ENCODE measurements around the gene INSM2. TPM values are rescaled to one million over a fixed set of nuclear protein-coding genes. Genes with fewer than 3 reads are reported as not detected.

The INSM2 gene
- total and polyA plus RNA-seq, 2 of the 13 experiments (the other 11 are each of a cell fraction or from before 2014, with no cell fraction given): not detected

GRCh38 chr14:35533357-35534207 is at the start of gene INSM2 (continued):
- peak; percentile 49; the same call in 1 of the 2 replicates for TF ChIP-seq KMT2B (CRISPR knock-in tag; IDR thresholded peaks at IDR 0.05)
- TF ChIP-seq ELK4 (CRISPR knock-in tag; IDR thresholded peaks at IDR 0.05; ENCODE audit: borderline replicate concordance): no peak; the same call in 1 of the 2 replicates
- TF ChIP-seq MBNL3 (CRISPR knock-in tag; conservative IDR thresholded peaks at IDR 0.05): no peak
- no peak; the same call in 1 of the 2 replicates for TF ChIP-seq PHF20 (CRISPR knock-in tag; IDR thresholded peaks at IDR 0.05)
- TF ChIP-seq ZNF337 (CRISPR knock-in tag; IDR thresholded peaks at IDR 0.05; ENCODE audit: borderline replicate concordance, low read depth): no peak
- TF ChIP-seq TAF15 (IDR thresholded peaks at IDR 0.05; ENCODE audit: low read depth, low read length, poor library complexity, severe bottlenecking): peak; percentile 36
- no peak for TF ChIP-seq GRHL1 (CRISPR knock-in tag; conservative IDR thresholded peaks at IDR 0.05)
- TF ChIP-seq, protein P1, sequence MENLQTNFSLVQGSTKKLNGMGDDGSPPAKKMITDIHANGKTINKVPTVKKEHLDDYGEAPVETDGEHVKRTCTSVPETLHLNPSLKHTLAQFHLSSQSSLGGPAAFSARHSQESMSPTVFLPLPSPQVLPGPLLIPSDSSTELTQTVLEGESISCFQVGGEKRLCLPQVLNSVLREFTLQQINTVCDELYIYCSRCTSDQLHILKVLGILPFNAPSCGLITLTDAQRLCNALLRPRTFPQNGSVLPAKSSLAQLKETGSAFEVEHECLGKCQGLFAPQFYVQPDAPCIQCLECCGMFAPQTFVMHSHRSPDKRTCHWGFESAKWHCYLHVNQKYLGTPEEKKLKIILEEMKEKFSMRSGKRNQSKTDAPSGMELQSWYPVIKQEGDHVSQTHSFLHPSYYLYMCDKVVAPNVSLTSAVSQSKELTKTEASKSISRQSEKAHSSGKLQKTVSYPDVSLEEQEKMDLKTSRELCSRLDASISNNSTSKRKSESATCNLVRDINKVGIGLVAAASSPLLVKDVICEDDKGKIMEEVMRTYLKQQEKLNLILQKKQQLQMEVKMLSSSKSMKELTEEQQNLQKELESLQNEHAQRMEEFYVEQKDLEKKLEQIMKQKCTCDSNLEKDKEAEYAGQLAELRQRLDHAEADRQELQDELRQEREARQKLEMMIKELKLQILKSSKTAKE (CRISPR knock-in tag; IDR thresholded peaks at IDR 0.05; ENCODE audit: borderline replicate concordance): peak; percentile 82
- TF ChIP-seq, protein P2, sequence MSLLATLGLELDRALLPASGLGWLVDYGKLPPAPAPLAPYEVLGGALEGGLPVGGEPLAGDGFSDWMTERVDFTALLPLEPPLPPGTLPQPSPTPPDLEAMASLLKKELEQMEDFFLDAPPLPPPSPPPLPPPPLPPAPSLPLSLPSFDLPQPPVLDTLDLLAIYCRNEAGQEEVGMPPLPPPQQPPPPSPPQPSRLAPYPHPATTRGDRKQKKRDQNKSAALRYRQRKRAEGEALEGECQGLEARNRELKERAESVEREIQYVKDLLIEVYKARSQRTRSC (CRISPR knock-in tag; IDR thresholded peaks at IDR 0.05; ENCODE audit: low read depth): peak; percentile 98
- TF ChIP-seq TEAD3 (CRISPR knock-in tag; optimal IDR thresholded peaks at IDR 0.05; ENCODE audit: borderline replicate concordance): no peak
- TF ChIP-seq GLI4 (CRISPR knock-in tag; IDR thresholded peaks at IDR 0.05; ENCODE audit: borderline replicate concordance): no peak; the same call in 1 of the 2 replicates
- TF ChIP-seq, protein P3, sequence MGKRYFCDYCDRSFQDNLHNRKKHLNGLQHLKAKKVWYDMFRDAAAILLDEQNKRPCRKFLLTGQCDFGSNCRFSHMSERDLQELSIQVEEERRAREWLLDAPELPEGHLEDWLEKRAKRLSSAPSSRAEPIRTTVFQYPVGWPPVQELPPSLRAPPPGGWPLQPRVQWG (CRISPR knock-in tag; IDR thresholded peaks at IDR 0.05; ENCODE audit: borderline replicate concordance, low read depth): no peak
- TF ChIP-seq AGO1 (IDR thresholded peaks at IDR 0.05; ENCODE audit: low read depth, low read length, poor library complexity, severe bottlenecking): peak; percentile 63
- TF ChIP-seq RARG (CRISPR knock-in tag; IDR thresholded peaks at IDR 0.05; ENCODE audit: low read depth): no peak
- TF ChIP-seq POLR2A (IDR thresholded peaks at IDR 0.05; ENCODE audit: insufficient read depth in 1 of 2, low read depth in 2 of 2, low read length in 2 of 2): no peak
- TF ChIP-seq MAFG (CRISPR knock-in tag; IDR thresholded peaks at IDR 0.05): no peak
- no peak for TF ChIP-seq ZEB1 (IDR thresholded peaks at IDR 0.05; ENCODE audit: insufficient replicate concordance, low read depth)
- TF ChIP-seq TP53 (CRISPR knock-in tag; conservative IDR thresholded peaks at IDR 0.05): 0 out of 2 replicates have a peak, but pooled peaks have one; percentile 33
- peak; percentile 35; the same call in 1 of the 2 replicates for TF ChIP-seq JUND (CRISPR knock-in tag; IDR thresholded peaks at IDR 0.05)
- TF ChIP-seq RNF219 (CRISPR knock-in tag; IDR thresholded peaks at IDR 0.05): no peak

All from HepG2 (cell line).